Gastrocnemius medialis (tissue), 4 donors: ENCODE measurements around the gene EHD2. TPM values are rescaled to one million over a fixed set of nuclear protein-coding genes. Genes with fewer than 3 reads are reported as not detected.
"Not testable (repeated sequence)": the region's sequence is repeated elsewhere in the genome, so short reads cannot be mapped to it uniquely, and the experiment has no call there.

Experiments
- ATAC-seq, 2 donors: fragments of 150-250 bp; one replicate each; pipeline ENCODE4 v1.9.1; 2016
- DNase-seq, 2 donors: peaks; one replicate each; pipeline ENCODE4 v3.0.0-alpha.2; 2019
- H3K27ac ChIP-seq, 4 donors: fragments of 200-600 bp; sonication (generic); 1 replicate in 1 of 4; 2 replicates in 3 of 4; pipeline ENCODE4 v1.5.1; 2016 to 2018; ENCODE audit warnings: mild to moderate bottlenecking in 2 of 4, moderate library complexity in 1 of 4
- H3K27me3 ChIP-seq, 3 donors: fragments of 200-600 bp; sonication (generic) in 2 of 3; 1 replicate in 1 of 3; 2 replicates in 2 of 3; pipeline versions ENCODE4 v1.5.1 to v1.6.0; 2016 to 2019; ENCODE audit warnings: mild to moderate bottlenecking in 1 of 3, moderate library complexity in 1 of 3
- H3K36me3 ChIP-seq, 2 donors: fragments of 200-600 bp; sonication (generic) in 1 of 2; one replicate each; pipeline ENCODE4 v1.5.1; 2017 to 2018
- H3K4me1 ChIP-seq, 2 donors: fragments of 200-600 bp; sonication (generic) in 1 of 2; one replicate each; pipeline ENCODE4 v1.5.1; 2016 to 2017; ENCODE audit warnings: mild to moderate bottlenecking in 2 of 2
- H3K4me3 ChIP-seq, 4 donors: fragments of 200-600 bp; sonication (generic) in 3 of 4; 1 replicate in 1 of 4; 2 replicates in 3 of 4; pipeline ENCODE4 v1.5.1; 2016 to 2019; ENCODE audit warnings: mild to moderate bottlenecking in 2 of 4
- H3K9me3 ChIP-seq, 3 donors: fragments of 200-600 bp; sonication (generic) in 2 of 3; 1 replicate in 1 of 3; 2 replicates in 2 of 3; pipeline ENCODE4 v1.5.1; 2016 to 2019
- POLR2A ChIP-seq, 2 donors: fragments of 450-650 bp; IDR thresholded peaks; one replicate each; pipeline ENCODE4 v1.6.1; 2017; ENCODE audit warnings: antibody characterized with exemption in 2 of 2, mild to moderate bottlenecking in 2 of 2, moderate library complexity in 2 of 2
- in situ Hi-C, 4 donors: fragments of 200-750 bp; cut with MboI; loops; one replicate each; pipeline versions ENCODE4 v1.15.0 to v1.8.0; 2017; ENCODE audit warnings: low sequenced_read_pairs in 4 of 4
- intact Hi-C: fragments of 100-400 bp; cut with DNase I; formaldehyde crosslinking; loops from one replicate; pipeline ENCODE4 v1.15.1; 2023; ENCODE audit warnings: low total_unique reads
- total RNA-seq, 4 donors: library from RNA; depleted of rRNA; stranded (reverse); fragments of >200 nt; gene quantifications; one replicate each; pipeline versions ENCODE4 v1.1.0 to v1.2.3, GENCODE V29; 2016
- TF ChIP-seq, protein P1 (sequence below), 5 experiments: fragments of 450-650 bp in 3 of 5; fragments of 200-600 bp in 2 of 5; sonication (generic) in 2 of 5; IDR thresholded peaks in 4 of 5; conservative IDR thresholded peaks in 1 of 5; 1 replicate in 4 of 5; 2 replicates in 1 of 5; pipeline ENCODE4 v1.5.1; 2016 to 2019; ENCODE audit warnings: antibody characterized with exemption in 5 of 5, mild to moderate bottlenecking in 3 of 5, moderate library complexity in 3 of 5

Gene EHD2
- total RNA-seq, 4 donors from 2014 or later: 10.9 to 46.6 (median 33.8) TPM

DNA sequence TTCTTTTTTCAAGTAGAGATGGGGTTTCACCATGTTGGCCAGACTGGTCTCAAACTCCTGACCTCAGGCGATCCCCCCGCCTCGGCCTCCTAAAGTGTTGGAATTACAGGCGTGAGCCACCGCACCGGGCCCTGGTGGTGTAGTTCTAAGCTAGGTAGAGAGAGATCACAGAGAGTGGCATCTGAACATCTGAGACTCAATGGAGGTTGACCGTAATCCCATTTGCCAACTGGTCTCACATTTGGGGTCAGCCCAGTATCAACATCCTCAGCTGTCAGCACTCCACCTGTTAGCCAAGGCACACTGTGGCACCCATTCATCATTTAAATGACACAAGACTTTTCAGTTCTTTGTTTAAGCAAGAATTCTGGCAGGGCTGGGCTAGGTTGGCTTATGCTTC lies 73.3 kb downstream of the EHD2 start:
- peak; percentile 64 to 85 for DNase-seq
- Histone ChIP-seq H3K27ac (peak overlapping the region; percentile 58 to 81 (median 74)), H3K4me1 (peaks cover 29 to 32% of the 10 kb centered on the region in 2 donors), H3K36me3 (peaks cover 0 to 33% of the 10 kb centered on the region in 2 donors), H3K27me3 (no peaks in the 10 kb centered on the region), H3K9me3 (no peaks in the 10 kb centered on the region), H3K4me3 (no peak overlapping the region)
- in situ Hi-C loops: loop anchor here in 1 of 4 donors (5.0 kb wide), 1 partner anchor 74 kb away; the partner anchor contains the start of gene EHD2
- ATAC-seq: peak; percentile 93 to 97
- TF ChIP-seq, protein P1, sequence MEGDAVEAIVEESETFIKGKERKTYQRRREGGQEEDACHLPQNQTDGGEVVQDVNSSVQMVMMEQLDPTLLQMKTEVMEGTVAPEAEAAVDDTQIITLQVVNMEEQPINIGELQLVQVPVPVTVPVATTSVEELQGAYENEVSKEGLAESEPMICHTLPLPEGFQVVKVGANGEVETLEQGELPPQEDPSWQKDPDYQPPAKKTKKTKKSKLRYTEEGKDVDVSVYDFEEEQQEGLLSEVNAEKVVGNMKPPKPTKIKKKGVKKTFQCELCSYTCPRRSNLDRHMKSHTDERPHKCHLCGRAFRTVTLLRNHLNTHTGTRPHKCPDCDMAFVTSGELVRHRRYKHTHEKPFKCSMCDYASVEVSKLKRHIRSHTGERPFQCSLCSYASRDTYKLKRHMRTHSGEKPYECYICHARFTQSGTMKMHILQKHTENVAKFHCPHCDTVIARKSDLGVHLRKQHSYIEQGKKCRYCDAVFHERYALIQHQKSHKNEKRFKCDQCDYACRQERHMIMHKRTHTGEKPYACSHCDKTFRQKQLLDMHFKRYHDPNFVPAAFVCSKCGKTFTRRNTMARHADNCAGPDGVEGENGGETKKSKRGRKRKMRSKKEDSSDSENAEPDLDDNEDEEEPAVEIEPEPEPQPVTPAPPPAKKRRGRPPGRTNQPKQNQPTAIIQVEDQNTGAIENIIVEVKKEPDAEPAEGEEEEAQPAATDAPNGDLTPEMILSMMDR (IDR thresholded peaks at IDR 0.05 in 4 of 5, conservative IDR thresholded peaks at IDR 0.05 in 1 of 5): no peak
- TF ChIP-seq POLR2A (IDR thresholded peaks at IDR 0.05): no peak
- intact Hi-C loops: no loop called here

DNA sequence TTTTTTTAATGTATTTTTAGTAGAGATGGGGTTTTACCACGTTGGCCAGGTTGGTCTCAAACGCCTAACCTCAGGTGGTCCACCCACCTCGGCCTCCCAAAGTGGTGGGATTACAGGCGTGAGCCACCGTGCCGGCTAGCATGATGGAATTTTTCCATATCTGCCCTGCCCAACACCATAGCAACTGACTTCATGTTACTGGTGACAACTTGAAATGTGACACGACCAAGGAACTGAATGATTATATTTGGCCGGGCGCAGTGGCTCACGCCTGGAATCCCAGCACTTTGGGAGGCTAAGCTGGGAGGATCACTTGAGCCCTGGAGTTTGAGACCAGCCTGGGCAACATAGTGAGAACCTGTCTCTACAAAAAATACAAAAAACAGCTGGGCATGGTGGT lies 74.1 kb downstream of the EHD2 start:
- intact Hi-C loops, H3K27me3 ChIP-seq, H3K9me3 ChIP-seq, H3K4me3 ChIP-seq: not testable (repeated sequence)
- DNase-seq: peak in 1 of 2 donors; percentile 50
- Histone ChIP-seq H3K4me1 (peaks cover 22 to 24% of the 10 kb centered on the region in 2 donors), H3K36me3 (peaks cover 0 to 31% of the 10 kb centered on the region in 2 donors), H3K27ac (peak overlapping the region; percentile 58 to 81 (median 74))
- peak; percentile 57 to 68 for ATAC-seq
- in situ Hi-C loops: loop anchor here in 1 of 4 donors (5.0 kb wide), 1 partner anchor 75 kb away; the partner anchor contains the start of gene EHD2

GRCh38 chr19:47789811-47790210 lies 76.6 kb downstream of the EHD2 start:
- Histone ChIP-seq H3K36me3 (peaks cover 0 to 11% of the 10 kb centered on the region in 2 donors), H3K4me1 (peaks cover 13 to 16% of the 10 kb centered on the region in 2 donors)
- in situ Hi-C loops: loop anchor here in 2 of 4 donors (5.0 kb wide), 1 partner anchor 78 kb away; the partner anchor contains the start of gene EHD2 (in 2 of the 2)
- H3K4me3 ChIP-seq, H3K9me3 ChIP-seq, intact Hi-C loops, H3K27ac ChIP-seq, DNase-seq, ATAC-seq, H3K27me3 ChIP-seq: not testable (repeated sequence)

- Histone ChIP-seq H3K36me3 (peaks cover 0 to 7% of the 10 kb centered on the region in 2 donors), H3K27me3 (no peaks in the 10 kb centered on the region), H3K27ac (no peak overlapping the region), H3K4me1 (peaks cover 13 to 16% of the 10 kb centered on the region in 2 donors), H3K4me3 (no peak overlapping the region), H3K9me3 (no peaks in the 10 kb centered on the region)
- no peak for TF ChIP-seq POLR2A (IDR thresholded peaks at IDR 0.05)
- TF ChIP-seq, protein P1 (IDR thresholded peaks at IDR 0.05 in 4 of 5, conservative IDR thresholded peaks at IDR 0.05 in 1 of 5): peak in 4 of 5 experiments; percentile 69 to 90 (median 77)
- ATAC-seq: no peak
- intact Hi-C loops: no loop called here
- in situ Hi-C loops: loop anchor here in 1 of 4 donors (5.0 kb wide), 1 partner anchor 78 kb away; the partner anchor contains the start of gene EHD2
- peak in 1 of 2 donors; percentile 54 for DNase-seq
Observed at GRCh38 chr19:47790398-47790814, 77.2 kb downstream of the EHD2 start.

GRCh38 chr19:47792616-47793015 lies 79.4 kb downstream of the EHD2 start:
- intact Hi-C loops: no loop called here
- Histone ChIP-seq H3K4me3 (no peak overlapping the region), H3K27ac (no peak overlapping the region), H3K4me1 (no peaks in the 10 kb centered on the region), H3K36me3 (no peaks in the 10 kb centered on the region), H3K27me3 (no peaks in the 10 kb centered on the region), H3K9me3 (no peaks in the 10 kb centered on the region)
- TF ChIP-seq POLR2A (IDR thresholded peaks at IDR 0.05): no peak
- TF ChIP-seq, protein P1 (IDR thresholded peaks at IDR 0.05 in 4 of 5, conservative IDR thresholded peaks at IDR 0.05 in 1 of 5): no peak
- ATAC-seq: no peak
- in situ Hi-C loops: loop anchor here in 1 of 4 donors (5.0 kb wide), 1 partner anchor 80 kb away; the partner anchor contains the start of gene EHD2
- no peak for DNase-seq

Other genes with a start within 250 kb of the EHD2 start
- gene SLC8A2, start 241.5 kb upstream of the EHD2 start, total RNA-seq: not detected
- gene KPTN, start 229.2 kb upstream of the EHD2 start, total RNA-seq: 1 to 10 TPM in 3 of 4 donors, under 1 TPM in 1; 0.91 to 6.4 (median 3.9) TPM
- 100 to 1,000 TPM; 127 to 272 (median 212) TPM for gene NAPA, start 198.4 kb upstream of the EHD2 start, total RNA-seq
- gene ZNF541, start 140.3 kb upstream of the EHD2 start, total RNA-seq: not detected
- gene BICRA, start 104.3 kb upstream of the EHD2 start, total RNA-seq: 10 to 100 TPM in 3 of 4 donors, 1 to 10 TPM in 1; 8.4 to 35.2 (median 28.7) TPM
- gene NOP53, start 32.1 kb downstream of the EHD2 start, total RNA-seq: 100 to 1,000 TPM; 141 to 262 (median 150) TPM
- 1,000 to 10,000 TPM in 3 of 4 donors, 100 to 1,000 TPM in 1; 730 to 1,512 (median 1,402) TPM for gene SELENOW, start 65.3 kb downstream of the EHD2 start, total RNA-seq
- not detected for gene TPRX1, start 91.1 kb downstream of the EHD2 start, total RNA-seq
- not detected for gene CRX, start 108.5 kb downstream of the EHD2 start, total RNA-seq
- not detected for gene TPRX2, start 145.8 kb downstream of the EHD2 start, total RNA-seq
- gene SULT2A1, start 172.9 kb downstream of the EHD2 start, total RNA-seq: 1 to 10 TPM in 1 of 4 donors, under 1 TPM in 1, not detected in 2; 0.55 to 1.4 TPM